ENCODE data around the gene CCDC92B. TPM values are rescaled to one million over a fixed set of nuclear protein-coding genes. Genes with fewer than 3 reads are reported as not detected.

The CCDC92B gene
- total and polyA plus RNA-seq, 2 of the 13 experiments (the other 11 are each of a cell fraction or from before 2014, with no cell fraction given): not detected

GRCh38 chr17:2710803-2711607 lies 38.4 kb downstream of the CCDC92B start (continued):
- TF ChIP-seq ZBTB37 (CRISPR knock-in tag; IDR thresholded peaks at IDR 0.05) (peak; percentile 53; the same call in 1 of the 2 replicates), BRF2 (CRISPR knock-in tag; IDR thresholded peaks at IDR 0.05) (0 out of 2 replicates have a peak, but pooled peaks have one; percentile 30), MNT (IDR thresholded peaks at IDR 0.05) (peak; percentile 30; the same call in 1 of the 2 replicates), SNAI1 (CRISPR knock-in tag; IDR thresholded peaks at IDR 0.05; ENCODE audit: borderline replicate concordance) (0 out of 2 replicates have a peak, but pooled peaks have one; percentile 71), ZNF136 (CRISPR knock-in tag; IDR thresholded peaks at IDR 0.05; ENCODE audit: low read depth) (0 out of 2 replicates have a peak, but pooled peaks have one; percentile 13), PREB (CRISPR knock-in tag; IDR thresholded peaks at IDR 0.05) (no peak), ZNF788 (CRISPR knock-in tag; IDR thresholded peaks at IDR 0.05; ENCODE audit: borderline replicate concordance) (0 out of 2 replicates have a peak, but pooled peaks have one; percentile 19), CEBPB (IDR thresholded peaks at IDR 0.05; ENCODE audit: borderline replicate concordance, low read depth, low read length) (peak; percentile 75; the same call in 1 of the 2 replicates), ZNF446 (CRISPR knock-in tag; IDR thresholded peaks at IDR 0.05) (0 out of 2 replicates have a peak, but pooled peaks have one; percentile 7), SALL1 (CRISPR knock-in tag; IDR thresholded peaks at IDR 0.05) (peak; percentile 4; the same call in 1 of the 2 replicates), ZNF687 (CRISPR knock-in tag; IDR thresholded peaks at IDR 0.05) (peak; percentile 59), NFE2L1 (CRISPR knock-in tag; IDR thresholded peaks at IDR 0.05; ENCODE audit: borderline replicate concordance) (peak; percentile 32; the same call in 1 of the 2 replicates), ZNF749 (CRISPR knock-in tag; IDR thresholded peaks at IDR 0.05; ENCODE audit: borderline replicate concordance) (no peak), ZFP36 (IDR thresholded peaks at IDR 0.05; ENCODE audit: borderline replicate concordance, low read depth, low read length, partially characterized antibody) (no peak), PHF21A (CRISPR knock-in tag; IDR thresholded peaks at IDR 0.05) (0 out of 2 replicates have a peak, but pooled peaks have one; percentile 11), ISX (CRISPR knock-in tag; conservative IDR thresholded peaks at IDR 0.05) (0 out of 2 replicates have a peak, but pooled peaks have one; percentile 54), ZNF30 (CRISPR knock-in tag; IDR thresholded peaks at IDR 0.05) (0 out of 2 replicates have a peak, but pooled peaks have one; percentile 66), REPIN1 (CRISPR knock-in tag; IDR thresholded peaks at IDR 0.05; ENCODE audit: borderline replicate concordance, low read depth) (peak; percentile 59; the same call in 1 of the 2 replicates)
